AG10803 (cell line): ENCODE measurements around the gene PID1.

ENCODE experiments used
- DNase-seq: peaks from one replicate; pipeline ENCODE4 v3.0.0; 2010; ENCODE audit warnings: low read depth
- H3K4me3 ChIP-seq: 2 replicates; pipeline ENCODE4 v1.5.1; 2011; ENCODE audit warnings: mild to moderate bottlenecking, low read length, control low read depth
- CTCF ChIP-seq: conservative IDR thresholded peaks from 2 replicates; pipeline ENCODE4 v1.5.1; 2011; ENCODE audit warnings: mild to moderate bottlenecking, low read length, control low read depth, inconsistent platforms

The PID1 gene

GRCh38 chr2:229101314-229101713, 169.8 kb downstream of the PID1 start:
- no peak overlapping the region for H3K4me3 ChIP-seq
- DNase-seq: no peak
- no peak for TF ChIP-seq CTCF

DNA sequence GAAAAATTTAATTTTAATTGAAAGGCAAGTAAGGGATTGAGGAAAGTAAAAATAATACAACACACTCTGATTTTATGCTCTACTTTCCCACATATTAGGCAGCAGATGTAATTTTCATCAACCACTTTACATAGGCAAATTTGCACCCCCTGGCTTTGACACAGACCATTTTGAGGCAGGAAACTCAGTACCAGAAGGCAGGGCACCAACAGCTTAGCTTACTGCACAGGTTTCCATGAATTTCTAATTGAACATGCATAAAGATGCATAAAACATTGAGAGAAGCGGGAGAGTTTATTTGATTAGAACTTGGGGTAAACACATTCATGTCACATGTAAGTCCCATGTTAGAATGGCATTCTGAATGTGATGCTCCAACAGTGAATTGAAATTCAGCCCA, 171.9 kb downstream of the PID1 start:
- no peak for TF ChIP-seq CTCF
- no peak for DNase-seq
- H3K4me3 ChIP-seq: no peak overlapping the region

DNA sequence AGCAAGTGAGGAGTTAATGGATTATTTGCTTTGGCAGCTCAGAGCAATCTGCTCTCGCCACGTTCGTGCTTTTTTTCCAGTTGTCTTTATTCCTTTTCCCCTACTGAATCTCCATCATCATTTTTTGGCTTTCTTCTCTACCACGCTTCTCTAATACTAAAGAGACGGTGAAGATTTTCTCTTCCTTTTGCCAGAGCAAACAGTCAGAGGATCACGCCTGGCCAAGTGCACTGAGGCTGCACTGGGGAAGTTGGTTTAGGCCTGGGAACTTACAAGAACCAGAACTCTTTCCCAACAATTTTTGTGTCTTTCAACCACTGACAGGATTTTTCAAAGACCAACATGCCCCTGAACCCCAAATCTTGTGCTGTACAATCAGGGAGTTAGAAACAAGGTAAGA, 172.3 kb downstream of the PID1 start:
- no peak for TF ChIP-seq CTCF
- no peak overlapping the region for H3K4me3 ChIP-seq
- no peak for DNase-seq

DNA sequence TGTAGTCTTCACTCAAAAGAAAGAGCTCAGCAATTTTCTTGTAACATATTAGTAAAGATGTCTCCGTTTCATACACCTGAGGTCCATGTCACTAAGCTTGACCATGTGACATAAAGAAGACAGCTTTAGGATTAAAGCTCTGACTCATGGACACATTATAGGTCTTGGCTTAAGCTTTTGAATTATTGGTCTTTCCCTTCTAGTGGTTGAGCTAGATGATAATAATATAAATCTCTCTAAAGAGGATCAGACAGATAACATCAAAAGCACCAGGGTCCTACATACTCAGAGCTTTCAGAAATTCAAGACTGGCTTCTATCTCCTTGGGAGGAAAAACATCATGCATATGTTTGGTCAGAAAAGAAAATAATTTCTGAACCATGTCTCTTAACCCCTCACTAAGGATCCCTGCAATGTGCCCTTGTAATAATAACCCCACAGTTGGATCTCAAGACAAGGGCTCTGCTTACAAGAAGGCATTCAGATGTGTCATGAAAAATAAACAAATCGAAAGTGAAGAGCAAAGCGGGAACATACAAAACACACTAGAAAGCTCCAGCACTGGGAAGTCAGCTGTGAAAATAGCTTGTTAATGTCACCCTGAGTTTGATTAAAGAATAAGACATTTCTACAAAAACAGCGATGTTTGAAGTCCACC, 174.5 kb downstream of the PID1 start:
- DNase-seq: no peak
- H3K4me3 ChIP-seq: no peak overlapping the region
- no peak for TF ChIP-seq CTCF

GRCh38 chr2:229095472-229095871, 175.6 kb downstream of the PID1 start:
- DNase-seq: no peak
- no peak overlapping the region for H3K4me3 ChIP-seq
- TF ChIP-seq CTCF: no peak

DNA sequence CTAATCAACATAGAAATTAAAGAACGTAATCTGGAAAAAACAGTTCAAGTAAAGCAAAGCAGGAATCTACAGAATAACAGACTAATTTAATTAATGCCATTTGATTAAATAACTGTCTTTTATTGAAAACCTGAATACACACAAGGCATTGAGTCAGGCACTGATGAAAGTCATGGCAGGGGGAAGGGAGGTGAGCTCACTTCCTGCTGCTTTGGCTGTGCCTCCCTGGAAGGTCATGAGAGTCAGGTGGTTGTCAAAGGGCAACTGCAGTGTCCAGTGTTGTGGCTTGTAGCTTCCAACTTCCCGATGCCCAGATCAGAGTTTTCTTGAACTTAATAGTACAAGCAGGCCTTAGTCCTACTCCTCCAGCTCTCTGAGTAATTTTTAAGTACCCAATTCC, 180.9 kb downstream of the PID1 start:
- no peak overlapping the region for H3K4me3 ChIP-seq
- no peak for TF ChIP-seq CTCF
- peak; percentile 10 for DNase-seq

GRCh38 chr2:229089776-229090175, 181.3 kb downstream of the PID1 start:
- peak; percentile 48 for DNase-seq
- no peak overlapping the region for H3K4me3 ChIP-seq
- no peak for TF ChIP-seq CTCF
